ENCODE measurements around the gene MFAP3.

DNA sequence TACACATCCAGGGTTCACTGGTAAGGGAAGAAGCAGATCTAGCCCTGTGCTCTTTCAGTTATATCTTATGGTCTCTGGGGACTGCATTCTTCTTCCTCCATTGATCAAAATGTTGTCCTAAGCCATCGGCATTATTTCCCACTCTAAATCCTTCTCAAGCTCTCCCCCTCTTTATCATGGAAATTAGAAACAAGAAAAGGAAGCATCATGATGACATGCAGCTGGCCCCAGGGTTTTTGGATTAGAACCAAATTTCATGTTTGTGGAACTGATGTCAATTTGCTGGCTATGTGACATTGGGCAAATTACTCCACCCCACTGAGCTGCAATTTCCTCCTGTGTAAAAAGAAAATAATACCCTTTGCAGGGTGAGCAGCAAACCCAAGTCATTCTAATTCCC is 39.5 kb downstream of the MFAP3 start:
- no peak for TF ChIP-seq POLR2A (IDR thresholded peaks at IDR 0.05)
- no peak for TF ChIP-seq POLR2AphosphoS5 (IDR thresholded peaks at IDR 0.05)
- TF ChIP-seq, protein P1, sequence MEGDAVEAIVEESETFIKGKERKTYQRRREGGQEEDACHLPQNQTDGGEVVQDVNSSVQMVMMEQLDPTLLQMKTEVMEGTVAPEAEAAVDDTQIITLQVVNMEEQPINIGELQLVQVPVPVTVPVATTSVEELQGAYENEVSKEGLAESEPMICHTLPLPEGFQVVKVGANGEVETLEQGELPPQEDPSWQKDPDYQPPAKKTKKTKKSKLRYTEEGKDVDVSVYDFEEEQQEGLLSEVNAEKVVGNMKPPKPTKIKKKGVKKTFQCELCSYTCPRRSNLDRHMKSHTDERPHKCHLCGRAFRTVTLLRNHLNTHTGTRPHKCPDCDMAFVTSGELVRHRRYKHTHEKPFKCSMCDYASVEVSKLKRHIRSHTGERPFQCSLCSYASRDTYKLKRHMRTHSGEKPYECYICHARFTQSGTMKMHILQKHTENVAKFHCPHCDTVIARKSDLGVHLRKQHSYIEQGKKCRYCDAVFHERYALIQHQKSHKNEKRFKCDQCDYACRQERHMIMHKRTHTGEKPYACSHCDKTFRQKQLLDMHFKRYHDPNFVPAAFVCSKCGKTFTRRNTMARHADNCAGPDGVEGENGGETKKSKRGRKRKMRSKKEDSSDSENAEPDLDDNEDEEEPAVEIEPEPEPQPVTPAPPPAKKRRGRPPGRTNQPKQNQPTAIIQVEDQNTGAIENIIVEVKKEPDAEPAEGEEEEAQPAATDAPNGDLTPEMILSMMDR (IDR thresholded peaks at IDR 0.05), result no peak
- TF ChIP-seq EP300 (IDR thresholded peaks at IDR 0.05), result no peak
